PC-3 (cell line): ENCODE results near the gene STRN.

Experiments used
- EZH2 ChIP-seq: fragments of 300-600 bp; sonication (generic); IDR thresholded peaks from one replicate; pipeline ENCODE4 v1.6.1; 2017; ENCODE audit warnings: antibody characterized with exemption, mild to moderate bottlenecking, low read length; ENCODE audit not compliant: unreplicated experiment
- EZH2phosphoT487 ChIP-seq: fragments of 300-600 bp; sonication (generic); IDR thresholded peaks from 2 replicates; pipeline ENCODE4 v1.6.1; 2018; ENCODE audit warnings: mild to moderate bottlenecking, antibody characterized with exemption, low read length, borderline replicate concordance
- TF ChIP-seq, protein P1 (sequence below): fragments of 300-600 bp; sonication (generic); conservative IDR thresholded peaks from 2 replicates; pipeline ENCODE4 v1.5.1; 2017; ENCODE audit warnings: antibody characterized with exemption, low read depth, mild to moderate bottlenecking, low read length

DNA sequence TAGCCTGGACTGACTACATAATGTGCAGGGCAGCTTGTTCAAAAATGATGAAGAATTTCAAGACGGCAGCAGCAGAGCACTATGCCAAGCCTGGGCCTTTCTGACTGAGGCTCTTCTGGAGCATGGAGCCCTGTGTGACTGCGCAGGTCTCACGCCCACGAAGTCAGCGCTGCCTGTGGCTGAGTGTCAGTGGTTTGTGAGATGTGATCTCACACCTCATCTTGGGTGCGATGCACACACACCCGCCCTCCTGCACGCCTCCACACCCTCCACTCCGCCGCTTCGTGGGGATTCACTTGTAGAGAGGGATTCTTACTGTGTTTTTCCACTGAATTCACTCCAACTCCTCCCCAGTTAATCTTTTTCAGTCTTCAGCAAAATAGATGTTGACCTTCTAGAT lies 166.0 kb downstream of the STRN start:
- TF ChIP-seq, protein P1, sequence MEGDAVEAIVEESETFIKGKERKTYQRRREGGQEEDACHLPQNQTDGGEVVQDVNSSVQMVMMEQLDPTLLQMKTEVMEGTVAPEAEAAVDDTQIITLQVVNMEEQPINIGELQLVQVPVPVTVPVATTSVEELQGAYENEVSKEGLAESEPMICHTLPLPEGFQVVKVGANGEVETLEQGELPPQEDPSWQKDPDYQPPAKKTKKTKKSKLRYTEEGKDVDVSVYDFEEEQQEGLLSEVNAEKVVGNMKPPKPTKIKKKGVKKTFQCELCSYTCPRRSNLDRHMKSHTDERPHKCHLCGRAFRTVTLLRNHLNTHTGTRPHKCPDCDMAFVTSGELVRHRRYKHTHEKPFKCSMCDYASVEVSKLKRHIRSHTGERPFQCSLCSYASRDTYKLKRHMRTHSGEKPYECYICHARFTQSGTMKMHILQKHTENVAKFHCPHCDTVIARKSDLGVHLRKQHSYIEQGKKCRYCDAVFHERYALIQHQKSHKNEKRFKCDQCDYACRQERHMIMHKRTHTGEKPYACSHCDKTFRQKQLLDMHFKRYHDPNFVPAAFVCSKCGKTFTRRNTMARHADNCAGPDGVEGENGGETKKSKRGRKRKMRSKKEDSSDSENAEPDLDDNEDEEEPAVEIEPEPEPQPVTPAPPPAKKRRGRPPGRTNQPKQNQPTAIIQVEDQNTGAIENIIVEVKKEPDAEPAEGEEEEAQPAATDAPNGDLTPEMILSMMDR = no peak
- TF ChIP-seq EZH2 = no peak
- no peak for TF ChIP-seq EZH2phosphoT487
